Cardiac muscle cell (in vitro differentiated cells and primary cell): ENCODE data around the gene UPF3A. TPM values are rescaled to one million over a fixed set of nuclear protein-coding genes. Genes with fewer than 3 reads are reported as not detected.

Experiments used
- DNase-seq, 2 donors: peaks; one replicate each; pipeline versions ENCODE4 v3.0.0 to v3.0.0-alpha.2; 2010 to 2017; ENCODE audit warnings: low read depth in 1 of 2, low spot score in 1 of 2
- H3K27ac ChIP-seq: fragments of 200-600 bp; sonication (generic); 2 replicates; pipeline ENCODE4 v1.5.1; 2016
- H3K27me3 ChIP-seq: fragments of 200-600 bp; sonication (generic); 2 replicates; pipeline ENCODE4 v1.6.0; 2016; ENCODE audit warnings: control low read depth
- H3K36me3 ChIP-seq: fragments of 200-600 bp; sonication (generic); 2 replicates; pipeline ENCODE4 v1.5.1; 2016; ENCODE audit warnings: control low read depth
- H3K4me1 ChIP-seq: fragments of 200-600 bp; sonication (generic); 2 replicates; pipeline ENCODE4 v1.8.1; 2017; ENCODE audit warnings: low read depth, mild to moderate bottlenecking, mixed run types
- H3K4me3 ChIP-seq: fragments of 200-600 bp; sonication (generic); 2 replicates; pipeline ENCODE4 v1.5.1; 2016; ENCODE audit warnings: mild to moderate bottlenecking
- H3K9me3 ChIP-seq: fragments of 200-600 bp; sonication (generic); 2 replicates; pipeline ENCODE4 v1.5.1; 2017; ENCODE audit warnings: low read depth, mild to moderate bottlenecking, control low read depth
- CTCF ChIP-seq: IDR thresholded peaks from 2 replicates; pipeline ENCODE4 v1.5.1; 2012; ENCODE audit warnings: low read depth, mild to moderate bottlenecking, low read length
- polyA plus RNA-seq: library from polyadenylated mRNA; unstranded; fragments of >200 nt; fragmentation: Nextera tagmentation; extraction: Ambion mirVana; gene quantifications from 2 replicates; pipeline ENCODE4 v1.2.1, GENCODE V29; 2016
- total RNA-seq: library from RNA; depleted of rRNA; stranded (reverse); fragments of >200 nt; gene quantifications from 2 replicates; pipeline ENCODE4 v1.2.3, GENCODE V29; 2016

UPF3A gene
- total and polyA plus RNA-seq, 2 experiments from 2014 or later: 77.9 to 92.9 TPM

GRCh38 chr13:114285166-114285808, 3.9 kb downstream of the UPF3A start:
- peaks cover 20% of the 10 kb centered on the region for H3K36me3 ChIP-seq
- DNase-seq: no peak
- H3K27me3 ChIP-seq: no peaks in the 10 kb centered on the region
- no peak for TF ChIP-seq CTCF
- no peak overlapping the region for H3K4me3 ChIP-seq
- H3K9me3 ChIP-seq: no peaks in the 10 kb centered on the region
- H3K27ac ChIP-seq: no peak overlapping the region
- peaks cover 18% of the 10 kb centered on the region for H3K4me1 ChIP-seq

- Histone ChIP-seq H3K4me3 (no peak overlapping the region), H3K36me3 (peaks cover 22% of the 10 kb centered on the region), H3K9me3 (no peaks in the 10 kb centered on the region), H3K27ac (no peak overlapping the region), H3K27me3 (no peaks in the 10 kb centered on the region), H3K4me1 (peaks cover 11% of the 10 kb centered on the region)
- no peak for DNase-seq
- TF ChIP-seq CTCF: no peak
These were observed 5.4 kb downstream of the UPF3A start for GRCh38 chr13:114286808-114287207.

GRCh38 chr13:114288157-114288591, 6.8 kb downstream of the UPF3A start:
- no peak overlapping the region for H3K27ac ChIP-seq
- peaks cover 6% of the 10 kb centered on the region for H3K4me1 ChIP-seq
- no peak for DNase-seq
- H3K36me3 ChIP-seq: peaks cover 31% of the 10 kb centered on the region
- no peak for TF ChIP-seq CTCF
- no peak overlapping the region for H3K4me3 ChIP-seq
- no peaks in the 10 kb centered on the region for H3K9me3 ChIP-seq
- H3K27me3 ChIP-seq: no peaks in the 10 kb centered on the region

- DNase-seq: no peak
- Histone ChIP-seq H3K27ac (no peak overlapping the region), H3K4me1 (no peaks in the 10 kb centered on the region), H3K36me3 (peaks cover 27% of the 10 kb centered on the region), H3K9me3 (no peaks in the 10 kb centered on the region), H3K4me3 (no peak overlapping the region), H3K27me3 (no peaks in the 10 kb centered on the region)
- no peak for TF ChIP-seq CTCF
These were observed 15.0 kb downstream of the UPF3A start for GRCh38 chr13:114296448-114296847.

GRCh38 chr13:114296902-114297301, 15.5 kb downstream of the UPF3A start:
- no peak overlapping the region for H3K4me3 ChIP-seq
- no peaks in the 10 kb centered on the region for H3K9me3 ChIP-seq
- DNase-seq: no peak
- H3K36me3 ChIP-seq: peaks cover 24% of the 10 kb centered on the region
- H3K27ac ChIP-seq: no peak overlapping the region
- no peaks in the 10 kb centered on the region for H3K27me3 ChIP-seq
- no peak for TF ChIP-seq CTCF
- no peaks in the 10 kb centered on the region for H3K4me1 ChIP-seq
